HCT116 (cell line): ENCODE data around the gene CD164. TPM values are rescaled to one million over a fixed set of nuclear protein-coding genes. Genes with fewer than 3 reads are reported as not detected.

Source experiments
- ATAC-seq: fragments of 200-7000 bp; cut with Tn5 transposase; 2 replicates; pipeline ENCODE4 v1.9.1; 2020; ENCODE audit warnings: mild to moderate bottlenecking, moderate library complexity
- BruUV-seq: library from RNA; stranded (reverse); fragments of 400-500 nt; replicated peaks from 2 replicates; lab custom pipeline; 2021; lab: Mats Ljungman, UMichigan
- CTCF ChIA-PET: fragments of 300-600 bp; sonication (Branson Sonifier 250); formaldehyde crosslinking; loops from one replicate; lab custom pipeline; 2021; ENCODE audit warnings: antibody characterized with exemption; lab: Charles Lee
- POLR2A ChIA-PET: fragments of 300-600, 350-600 bp; sonication (Branson Sonifier 250); formaldehyde crosslinking; loops from one replicate; lab custom pipeline; 2021; ENCODE audit warnings: antibody characterized with exemption; lab: Charles Lee
- RAD21 ChIA-PET, 2 experiments: fragments of 300-600 bp; sonication (Branson Sonifier 250); formaldehyde crosslinking; loops; one replicate each; lab custom pipeline; 2023; ENCODE audit warnings: low total read pairs in 2 of 2; ENCODE audit not compliant: uncharacterized antibody in 2 of 2, unreplicated experiment in 2 of 2, low non-redundant PET in 1 of 2; lab: Charles Lee
- DNase-seq: peaks from one replicate; pipeline ENCODE4 v3.0.0-alpha.2; 2010; ENCODE audit warnings: low read depth, low spot score
- H2AFZ ChIP-seq: fragments of 200-600 bp; shearing (Covaris generic), sonication (generic); 2 replicates; pipeline ENCODE4 v1.6.1; 2017; ENCODE audit warnings: low read depth, mixed run types, mixed read lengths, antibody characterized with exemption, low read length; ENCODE audit not compliant: poor library complexity, severe bottlenecking
- H3K27ac ChIP-seq: 2 replicates; pipeline ENCODE4 v1.5.1; 2012; ENCODE audit warnings: low read depth, low read length
- H3K27me3 ChIP-seq: fragments of 200-600 bp; sonication (generic); 2 replicates; pipeline ENCODE4 v1.6.1; 2016; ENCODE audit warnings: mixed run types, low read length, mixed read lengths; ENCODE audit not compliant: insufficient read depth
- H3K36me3 ChIP-seq, 2 experiments: fragments of 200-500 bp in 1 of 2; fragments of 200-600 bp in 1 of 2; sonication (Bioruptor generic) in 1 of 2; sonication (generic) in 1 of 2; 2 replicates each; pipeline versions ENCODE4 v1.5.1 to v1.6.1; 2014 to 2016; ENCODE audit warnings: low read length in 2 of 2, inconsistent platforms in 1 of 2, mixed read lengths in 1 of 2, mixed run types in 1 of 2; ENCODE audit not compliant: insufficient read depth in 2 of 2, control insufficient read depth in 1 of 2
- H3K4me1 ChIP-seq, 2 experiments: fragments of 200-600 bp in 1 of 2; sonication (generic) in 1 of 2; 2 replicates each; pipeline versions ENCODE4 v1.5.1 to v1.6.1; 2012 to 2017; ENCODE audit warnings: low read length in 2 of 2, inconsistent platforms in 1 of 2, mild to moderate bottlenecking in 1 of 2, mixed read lengths in 1 of 2, mixed run types in 1 of 2, moderate library complexity in 1 of 2; ENCODE audit not compliant: insufficient read depth in 2 of 2, control insufficient read depth in 1 of 2
- H3K4me2 ChIP-seq: fragments of 200-600 bp; sonication (generic); 2 replicates; pipeline ENCODE4 v1.6.1; 2017; ENCODE audit warnings: mixed run types, low read length, mixed read lengths
- H3K4me3 ChIP-seq, 2 experiments: fragments of 200-600 bp in 1 of 2; sonication (generic) in 1 of 2; replicated peaks in 1 of 2; 2 replicates each; pipeline ENCODE4 v1.5.1; 2011 to 2016; ENCODE audit warnings: low read length in 2 of 2, control low read depth in 1 of 2, low read depth in 1 of 2, mild to moderate bottlenecking in 1 of 2, mixed read lengths in 1 of 2, mixed run types in 1 of 2
- H3K79me2 ChIP-seq: fragments of 200-600 bp; sonication (generic); 2 replicates; pipeline ENCODE4 v1.6.1; 2017; ENCODE audit warnings: mild to moderate bottlenecking, mixed run types, low read length, moderate library complexity, mixed read lengths; ENCODE audit not compliant: insufficient read depth
- H3K9ac ChIP-seq: fragments of 200-600 bp; sonication (generic); 2 replicates; pipeline ENCODE4 v1.6.1; 2016; ENCODE audit warnings: low read length, mixed read lengths
- H3K9me2 ChIP-seq: fragments of 200-600 bp; sonication (generic), shearing (Covaris generic); 2 replicates; pipeline ENCODE4 v1.6.1; 2017; ENCODE audit warnings: mixed run types, mild to moderate bottlenecking, moderate library complexity; ENCODE audit not compliant: insufficient read depth
- H3K9me3 ChIP-seq, 2 experiments: fragments of 200-500 bp in 1 of 2; fragments of 200-600 bp in 1 of 2; sonication (Bioruptor generic) in 1 of 2; sonication (generic) in 1 of 2; 2 replicates each; pipeline ENCODE4 v1.6.1; 2014 to 2017; ENCODE audit warnings: low read length in 2 of 2, mixed read lengths in 2 of 2, inconsistent platforms in 1 of 2, low read depth in 1 of 2, mild to moderate bottlenecking in 1 of 2, mixed run types in 1 of 2, moderate library complexity in 1 of 2; ENCODE audit not compliant: control insufficient read depth in 1 of 2, insufficient read depth in 1 of 2
- H4K20me1 ChIP-seq: fragments of 200-600 bp; sonication (generic), shearing (Covaris generic); 2 replicates; pipeline ENCODE4 v1.6.1; 2017; ENCODE audit warnings: mixed run types, mild to moderate bottlenecking, moderate library complexity; ENCODE audit not compliant: insufficient read depth
- EGR1 ChIP-seq: IDR thresholded peaks from 2 replicates; pipeline ENCODE4 v1.6.1; 2012; ENCODE audit warnings: low read depth
- EZH2 ChIP-seq: fragments of 200-600 bp; sonication (generic); IDR thresholded peaks from 2 replicates; pipeline ENCODE4 v1.6.1; 2017; ENCODE audit warnings: antibody characterized with exemption, mixed run types
- EZH2phosphoT487 ChIP-seq: fragments of 200-600 bp; IDR thresholded peaks from 2 replicates; pipeline ENCODE4 v1.6.1; 2018; ENCODE audit warnings: antibody characterized with exemption, borderline replicate concordance
- FOSL1 ChIP-seq: IDR thresholded peaks from 2 replicates; pipeline ENCODE4 v1.6.1; 2012; ENCODE audit warnings: low read depth
- POLR2AphosphoS5 ChIP-seq: IDR thresholded peaks from 2 replicates; pipeline ENCODE4 v1.6.1; 2011; ENCODE audit warnings: mild to moderate bottlenecking, low read depth, low read length, moderate library complexity
- RAD21 ChIP-seq: IDR thresholded peaks from 2 replicates; pipeline ENCODE4 v1.6.1; 2012; ENCODE audit warnings: low read depth, mild to moderate bottlenecking
- SIN3A ChIP-seq: IDR thresholded peaks from 2 replicates; pipeline ENCODE4 v1.6.1; 2012; ENCODE audit warnings: low read depth
- SP1 ChIP-seq: IDR thresholded peaks from 2 replicates; pipeline ENCODE4 v1.6.1; 2012; ENCODE audit warnings: low read depth
- SRF ChIP-seq: IDR thresholded peaks from 2 replicates; pipeline ENCODE4 v1.6.1; 2012; ENCODE audit warnings: low read depth
- intact Hi-C: fragments of 100-400 bp; cut with micrococcal nuclease; formaldehyde crosslinking; loops from 2 replicates; pipeline ENCODE4 v1.10.0; 2022
- total RNA-seq: library from RNA; stranded (reverse); gene quantifications from one replicate; pipeline ENCODE4 v1.2.1, GENCODE V29; 2021; ENCODE audit not compliant: unreplicated experiment
- TF ChIP-seq, protein P1 (sequence below): IDR thresholded peaks from 2 replicates; pipeline ENCODE4 v1.6.1; 2012
- TF ChIP-seq, protein P2 (sequence below): IDR thresholded peaks from 2 replicates; pipeline ENCODE4 v1.6.1; 2012
- TF ChIP-seq, protein P3 (sequence below): IDR thresholded peaks from 2 replicates; pipeline ENCODE4 v1.6.1; 2012; ENCODE audit warnings: low read depth

The CD164 gene
- total RNA-seq, 1 experiment from 2014 or later, result 171 TPM

DNA sequence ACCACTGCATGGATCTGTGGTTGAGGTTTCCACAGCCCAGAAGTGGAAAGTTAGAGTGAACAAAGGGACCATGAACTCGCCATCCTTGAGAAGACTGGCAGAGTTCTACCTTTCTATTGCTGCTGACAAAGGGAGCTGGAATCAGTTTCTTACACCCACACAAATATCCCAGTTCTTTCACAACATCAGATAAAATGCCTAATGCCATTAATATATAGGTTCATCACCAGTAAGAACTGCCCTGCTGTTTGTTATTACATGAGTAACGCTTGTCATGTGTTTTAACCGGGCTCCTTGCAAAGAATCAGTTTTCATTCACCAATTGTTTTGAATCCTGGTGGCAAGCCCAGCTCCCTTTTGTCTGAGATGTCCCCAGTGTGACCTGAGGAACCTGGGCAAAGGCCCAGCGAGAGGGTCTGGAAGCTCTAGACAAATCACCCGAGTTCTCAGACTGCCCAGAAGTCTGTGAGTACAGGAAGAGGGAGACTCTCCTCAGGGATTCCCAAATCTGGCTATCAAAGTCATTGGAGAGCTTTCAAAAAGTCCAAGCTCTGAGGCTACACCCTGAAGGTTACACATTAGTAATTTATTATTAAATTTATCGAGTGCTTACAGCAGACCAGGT, 7.5 kb upstream of the CD164 start:
- Histone ChIP-seq H3K79me2 (no peaks in the 10 kb centered on the region), H3K4me2 (no peak overlapping the region), H3K9me2 (no peaks in the 10 kb centered on the region), H4K20me1 (no peaks in the 10 kb centered on the region), H3K27me3 (no peaks in the 10 kb centered on the region), H3K9ac (no peak overlapping the region), H3K9me3 (no peaks in the 10 kb centered on the region), H3K4me3 (no peak overlapping the region), H3K4me1 (peaks cover 0 to 16% of the 10 kb centered on the region in 2 experiments; a peak in 3 of 4 replicates), H3K27ac (no peak overlapping the region), H2AFZ (no peak overlapping the region), H3K36me3 (no peaks in the 10 kb centered on the region)
- no peak for DNase-seq
- ChIA-PET POLR2A (no interaction called here), CTCF (no interaction called here), RAD21 (no interaction called here)
- no peak for ATAC-seq
- intact Hi-C loops, result loop anchor here (10.0 kb wide), 1 partner anchor 495 kb away; no protein-coding TSS in a partner anchor
- no TSS peak for BruUV-seq
- TF ChIP-seq FOSL1 (no peak), POLR2AphosphoS5 (no peak), SRF (no peak)

DNA sequence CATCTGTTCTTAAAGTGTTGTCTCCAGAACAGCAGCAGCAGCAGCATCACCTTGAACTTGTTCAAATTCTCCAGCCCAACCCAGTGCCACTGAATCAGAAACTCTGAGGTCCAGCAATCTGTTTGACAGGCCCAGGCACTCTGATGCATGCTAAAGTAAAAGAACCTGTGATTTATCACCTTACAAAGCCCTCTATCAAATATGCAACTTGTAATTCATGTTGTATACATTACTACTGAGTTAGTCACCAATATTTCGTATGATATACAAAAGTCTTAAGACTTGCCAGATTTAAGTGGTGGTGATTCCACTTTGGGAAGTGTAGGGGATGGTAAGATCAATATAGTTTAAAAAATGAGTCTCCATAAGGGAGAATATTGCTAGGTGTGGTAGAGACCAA, 6.0 kb upstream of the CD164 start:
- BruUV-seq, result no TSS peak

More for the DNA sequence above, 6.0 kb upstream of the CD164 start:
- no peaks in the 10 kb centered on the region for H3K9me2 ChIP-seq
- H3K27ac ChIP-seq, result no peak overlapping the region
- RAD21 ChIA-PET, result no interaction called here
- no peaks in the 10 kb centered on the region for H3K36me3 ChIP-seq
- CTCF ChIA-PET, result no interaction called here
- no peaks in the 10 kb centered on the region for H3K27me3 ChIP-seq
- H3K79me2 ChIP-seq, result no peaks in the 10 kb centered on the region
- H3K4me3 ChIP-seq, result no peak overlapping the region
- no peak overlapping the region for H2AFZ ChIP-seq
- ATAC-seq, result no peak
- no peak for TF ChIP-seq POLR2AphosphoS5
- TF ChIP-seq SIN3A, result no peak
- TF ChIP-seq EGR1, result no peak
- TF ChIP-seq FOSL1, result no peak
- TF ChIP-seq EZH2phosphoT487, result no peak
- TF ChIP-seq, protein P1, sequence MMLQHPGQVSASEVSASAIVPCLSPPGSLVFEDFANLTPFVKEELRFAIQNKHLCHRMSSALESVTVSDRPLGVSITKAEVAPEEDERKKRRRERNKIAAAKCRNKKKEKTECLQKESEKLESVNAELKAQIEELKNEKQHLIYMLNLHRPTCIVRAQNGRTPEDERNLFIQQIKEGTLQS, result no peak
- TF ChIP-seq, protein P2, sequence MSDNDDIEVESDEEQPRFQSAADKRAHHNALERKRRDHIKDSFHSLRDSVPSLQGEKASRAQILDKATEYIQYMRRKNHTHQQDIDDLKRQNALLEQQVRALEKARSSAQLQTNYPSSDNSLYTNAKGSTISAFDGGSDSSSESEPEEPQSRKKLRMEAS, result no peak
- TF ChIP-seq SRF, result no peak
- TF ChIP-seq SP1, result no peak
- TF ChIP-seq EZH2, result no peak
- TF ChIP-seq, protein P3, sequence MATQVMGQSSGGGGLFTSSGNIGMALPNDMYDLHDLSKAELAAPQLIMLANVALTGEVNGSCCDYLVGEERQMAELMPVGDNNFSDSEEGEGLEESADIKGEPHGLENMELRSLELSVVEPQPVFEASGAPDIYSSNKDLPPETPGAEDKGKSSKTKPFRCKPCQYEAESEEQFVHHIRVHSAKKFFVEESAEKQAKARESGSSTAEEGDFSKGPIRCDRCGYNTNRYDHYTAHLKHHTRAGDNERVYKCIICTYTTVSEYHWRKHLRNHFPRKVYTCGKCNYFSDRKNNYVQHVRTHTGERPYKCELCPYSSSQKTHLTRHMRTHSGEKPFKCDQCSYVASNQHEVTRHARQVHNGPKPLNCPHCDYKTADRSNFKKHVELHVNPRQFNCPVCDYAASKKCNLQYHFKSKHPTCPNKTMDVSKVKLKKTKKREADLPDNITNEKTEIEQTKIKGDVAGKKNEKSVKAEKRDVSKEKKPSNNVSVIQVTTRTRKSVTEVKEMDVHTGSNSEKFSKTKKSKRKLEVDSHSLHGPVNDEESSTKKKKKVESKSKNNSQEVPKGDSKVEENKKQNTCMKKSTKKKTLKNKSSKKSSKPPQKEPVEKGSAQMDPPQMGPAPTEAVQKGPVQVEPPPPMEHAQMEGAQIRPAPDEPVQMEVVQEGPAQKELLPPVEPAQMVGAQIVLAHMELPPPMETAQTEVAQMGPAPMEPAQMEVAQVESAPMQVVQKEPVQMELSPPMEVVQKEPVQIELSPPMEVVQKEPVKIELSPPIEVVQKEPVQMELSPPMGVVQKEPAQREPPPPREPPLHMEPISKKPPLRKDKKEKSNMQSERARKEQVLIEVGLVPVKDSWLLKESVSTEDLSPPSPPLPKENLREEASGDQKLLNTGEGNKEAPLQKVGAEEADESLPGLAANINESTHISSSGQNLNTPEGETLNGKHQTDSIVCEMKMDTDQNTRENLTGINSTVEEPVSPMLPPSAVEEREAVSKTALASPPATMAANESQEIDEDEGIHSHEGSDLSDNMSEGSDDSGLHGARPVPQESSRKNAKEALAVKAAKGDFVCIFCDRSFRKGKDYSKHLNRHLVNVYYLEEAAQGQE, result no peak
- TF ChIP-seq RAD21, result no peak
- H3K9me3 ChIP-seq, result no peaks in the 10 kb centered on the region
- no peaks in the 10 kb centered on the region for H4K20me1 ChIP-seq
- POLR2A ChIA-PET, result no interaction called here
- peaks cover 4 to 7% of the 10 kb centered on the region in 2 experiments; a peak in 3 of 4 replicates for H3K4me1 ChIP-seq
- no peak overlapping the region for H3K9ac ChIP-seq
- DNase-seq, result no peak
- intact Hi-C loops, result no loop called here
- H3K4me2 ChIP-seq, result no peak overlapping the region
